ENCODE measurements around the gene NLRP10. TPM values are rescaled to one million over a fixed set of nuclear protein-coding genes. Genes with fewer than 3 reads are reported as not detected.

Gene NLRP10
- total RNA-seq, 3 donors from 2014 or later = not detected

- no peaks in the 10 kb centered on the region for H3K4me1 ChIP-seq (ENCODE audit: low read depth)
- H3K9me3 ChIP-seq = no peaks in the 10 kb centered on the region
- no peak for DNase-seq
- TF ChIP-seq, protein P1, sequence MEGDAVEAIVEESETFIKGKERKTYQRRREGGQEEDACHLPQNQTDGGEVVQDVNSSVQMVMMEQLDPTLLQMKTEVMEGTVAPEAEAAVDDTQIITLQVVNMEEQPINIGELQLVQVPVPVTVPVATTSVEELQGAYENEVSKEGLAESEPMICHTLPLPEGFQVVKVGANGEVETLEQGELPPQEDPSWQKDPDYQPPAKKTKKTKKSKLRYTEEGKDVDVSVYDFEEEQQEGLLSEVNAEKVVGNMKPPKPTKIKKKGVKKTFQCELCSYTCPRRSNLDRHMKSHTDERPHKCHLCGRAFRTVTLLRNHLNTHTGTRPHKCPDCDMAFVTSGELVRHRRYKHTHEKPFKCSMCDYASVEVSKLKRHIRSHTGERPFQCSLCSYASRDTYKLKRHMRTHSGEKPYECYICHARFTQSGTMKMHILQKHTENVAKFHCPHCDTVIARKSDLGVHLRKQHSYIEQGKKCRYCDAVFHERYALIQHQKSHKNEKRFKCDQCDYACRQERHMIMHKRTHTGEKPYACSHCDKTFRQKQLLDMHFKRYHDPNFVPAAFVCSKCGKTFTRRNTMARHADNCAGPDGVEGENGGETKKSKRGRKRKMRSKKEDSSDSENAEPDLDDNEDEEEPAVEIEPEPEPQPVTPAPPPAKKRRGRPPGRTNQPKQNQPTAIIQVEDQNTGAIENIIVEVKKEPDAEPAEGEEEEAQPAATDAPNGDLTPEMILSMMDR (IDR thresholded peaks at IDR 0.05) = no peak
- no peak overlapping the region for H3K4me3 ChIP-seq
- ATAC-seq = no peak
- H3K36me3 ChIP-seq (ENCODE audit: low read depth) = no peaks in the 10 kb centered on the region
- intact Hi-C loops (cut with DNase I, micrococcal nuclease) = no loop called here
These were observed 40.7 kb downstream of the NLRP10 start for GRCh38 chr11:7924536-7924935.

- TF ChIP-seq, protein P1 (IDR thresholded peaks at IDR 0.05) = no peak
- DNase-seq = no peak
- intact Hi-C loops (cut with DNase I, micrococcal nuclease) = no loop called here
- Histone ChIP-seq H3K9me3 (no peaks in the 10 kb centered on the region), H3K4me1 (ENCODE audit: low read depth) (no peaks in the 10 kb centered on the region), H3K4me3 (no peak overlapping the region), H3K36me3 (ENCODE audit: low read depth) (no peaks in the 10 kb centered on the region)
- ATAC-seq = no peak
These were observed 47.1 kb downstream of the NLRP10 start for GRCh38 chr11:7918141-7918540.

Other genes starting within 250 kb of the NLRP10 start
- not detected for gene OR5P2, start 168.5 kb downstream of the NLRP10 start, total RNA-seq
- gene OR5P3, start 134.6 kb downstream of the NLRP10 start, total RNA-seq = not detected
- not detected for gene OR10A6, start 34.2 kb downstream of the NLRP10 start, total RNA-seq
- gene OR10A3, start 23.7 kb downstream of the NLRP10 start, total RNA-seq = not detected
- 100 to 1,000 TPM; 207 to 228 (median 218) TPM for gene EIF3F, start 21.9 kb upstream of the NLRP10 start, total RNA-seq
- 10 to 100 TPM in 1 of 3 donors, 1 to 10 TPM in 1, under 1 TPM in 1; 0.58 to 10.4 (median 1.8) TPM for gene TUB, start 115.8 kb upstream of the NLRP10 start, total RNA-seq
- gene RIC3, start 203.6 kb upstream of the NLRP10 start, total RNA-seq = 10 to 100 TPM in 1 of 3 donors, 1 to 10 TPM in 2; 1.5 to 16.4 (median 2.0) TPM